ENCODE results near the gene FGF22. TPM values are rescaled to one million over a fixed set of nuclear protein-coding genes. Genes with fewer than 3 reads are reported as not detected.
A peak's percentile ranks its signal among the peaks of the same experiment; 100 is the strongest.
"Not testable (repeated sequence)": the region's sequence is repeated elsewhere in the genome, so short reads cannot be mapped to it uniquely, and the experiment has no call there.

FGF22 gene
- total RNA-seq, 2 donors from 2014 or later: not detected

- no peaks in the 10 kb centered on the region for H3K4me1 ChIP-seq
- no peak overlapping the region for H3K27ac ChIP-seq
- TF ChIP-seq, protein P1, sequence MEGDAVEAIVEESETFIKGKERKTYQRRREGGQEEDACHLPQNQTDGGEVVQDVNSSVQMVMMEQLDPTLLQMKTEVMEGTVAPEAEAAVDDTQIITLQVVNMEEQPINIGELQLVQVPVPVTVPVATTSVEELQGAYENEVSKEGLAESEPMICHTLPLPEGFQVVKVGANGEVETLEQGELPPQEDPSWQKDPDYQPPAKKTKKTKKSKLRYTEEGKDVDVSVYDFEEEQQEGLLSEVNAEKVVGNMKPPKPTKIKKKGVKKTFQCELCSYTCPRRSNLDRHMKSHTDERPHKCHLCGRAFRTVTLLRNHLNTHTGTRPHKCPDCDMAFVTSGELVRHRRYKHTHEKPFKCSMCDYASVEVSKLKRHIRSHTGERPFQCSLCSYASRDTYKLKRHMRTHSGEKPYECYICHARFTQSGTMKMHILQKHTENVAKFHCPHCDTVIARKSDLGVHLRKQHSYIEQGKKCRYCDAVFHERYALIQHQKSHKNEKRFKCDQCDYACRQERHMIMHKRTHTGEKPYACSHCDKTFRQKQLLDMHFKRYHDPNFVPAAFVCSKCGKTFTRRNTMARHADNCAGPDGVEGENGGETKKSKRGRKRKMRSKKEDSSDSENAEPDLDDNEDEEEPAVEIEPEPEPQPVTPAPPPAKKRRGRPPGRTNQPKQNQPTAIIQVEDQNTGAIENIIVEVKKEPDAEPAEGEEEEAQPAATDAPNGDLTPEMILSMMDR (IDR thresholded peaks at IDR 0.05): no peak
- peak; percentile 37 for DNase-seq
- H3K9me3 ChIP-seq: no peaks in the 10 kb centered on the region
- H3K27me3 ChIP-seq: peaks cover 3% of the 10 kb centered on the region
- H3K36me3 ChIP-seq: no peaks in the 10 kb centered on the region
- intact Hi-C loops (cut with DNase I): no loop called here
- H3K4me3 ChIP-seq: no peak overlapping the region
- H3K9ac ChIP-seq (ENCODE audit: low read depth in 2 of 2, low read length in 2 of 2): no peak overlapping the region
Observed at GRCh38 chr19:604355-604754, 35.3 kb upstream of the FGF22 start.

- DNase-seq; H3K36me3 ChIP-seq; H3K9me3 ChIP-seq; intact Hi-C loops (cut with DNase I); H3K4me1 ChIP-seq; H3K27ac ChIP-seq; H3K9ac ChIP-seq (ENCODE audit: low read depth in 2 of 2, low read length in 2 of 2); H3K4me3 ChIP-seq: not testable (repeated sequence)
- peaks cover 11% of the 10 kb centered on the region for H3K27me3 ChIP-seq
Observed at GRCh38 chr19:605061-605971, 34.4 kb upstream of the FGF22 start.

DNA sequence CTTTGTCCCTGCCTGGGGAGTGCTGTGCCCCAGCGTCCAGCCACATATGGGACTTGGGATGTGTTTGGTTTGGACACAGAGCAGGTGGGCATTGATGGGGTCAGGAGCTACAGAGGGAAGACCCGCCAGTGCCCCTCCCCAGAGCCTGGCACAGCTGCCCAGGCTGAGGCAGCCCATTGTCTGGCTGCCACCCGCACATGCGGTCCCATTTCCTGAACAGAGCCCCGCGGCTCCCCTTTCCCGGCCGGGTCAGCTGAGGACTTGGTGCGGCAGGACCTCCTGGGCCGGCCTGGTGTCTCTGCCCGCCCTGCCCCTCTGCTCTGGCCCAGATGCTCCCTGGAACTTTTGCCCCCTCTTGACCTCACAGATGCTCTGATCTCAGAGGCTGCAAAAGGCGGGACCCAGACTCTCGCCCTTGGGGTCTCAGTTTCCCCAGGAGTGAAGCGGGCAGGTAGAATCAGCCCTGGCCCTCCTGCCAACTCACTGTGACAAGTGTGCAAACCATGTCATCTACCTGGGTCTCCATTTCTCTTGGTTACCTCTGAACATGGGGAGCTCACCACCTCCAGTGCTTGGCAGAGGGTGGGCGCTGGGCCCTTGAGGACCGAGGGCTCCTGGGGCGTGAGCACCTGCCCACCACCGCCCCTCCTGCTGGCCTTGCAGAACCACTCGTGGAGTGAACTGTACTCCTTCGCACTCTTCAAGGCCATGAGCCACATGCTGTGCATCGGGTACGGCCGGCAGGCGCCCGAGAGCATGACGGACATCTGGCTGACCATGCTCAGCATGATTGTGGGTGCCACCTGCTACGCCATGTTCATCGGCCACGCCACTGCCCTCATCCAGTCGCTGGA lies 32.2 kb upstream of the FGF22 start:
- Histone ChIP-seq H3K4me3 (no peak overlapping the region), H3K36me3 (no peaks in the 10 kb centered on the region), H3K27me3 (peaks cover 24% of the 10 kb centered on the region), H3K4me1 (no peaks in the 10 kb centered on the region), H3K9me3 (no peaks in the 10 kb centered on the region), H3K27ac (no peak overlapping the region), H3K9ac (ENCODE audit: low read depth in 2 of 2, low read length in 2 of 2) (no peak overlapping the region)
- TF ChIP-seq, protein P1 (IDR thresholded peaks at IDR 0.05): no peak
- intact Hi-C loops (cut with DNase I): no loop called here
- no peak for DNase-seq

- intact Hi-C loops (cut with DNase I): no loop called here
- Histone ChIP-seq H3K27me3 (peaks cover 24% of the 10 kb centered on the region), H3K9ac (ENCODE audit: low read depth in 2 of 2, low read length in 2 of 2) (no peak overlapping the region), H3K9me3 (no peaks in the 10 kb centered on the region), H3K4me1 (no peaks in the 10 kb centered on the region), H3K4me3 (no peak overlapping the region), H3K27ac (no peak overlapping the region), H3K36me3 (no peaks in the 10 kb centered on the region)
- TF ChIP-seq, protein P1 (IDR thresholded peaks at IDR 0.05): no peak
- no peak for DNase-seq
Observed at GRCh38 chr19:608155-609003, 31.3 kb upstream of the FGF22 start.

- H3K4me1 ChIP-seq: no peaks in the 10 kb centered on the region
- intact Hi-C loops (cut with DNase I): no loop called here
- TF ChIP-seq, protein P1 (IDR thresholded peaks at IDR 0.05): no peak
- no peaks in the 10 kb centered on the region for H3K36me3 ChIP-seq
- H3K27me3 ChIP-seq: peaks cover 24% of the 10 kb centered on the region
- no peak for DNase-seq
- H3K4me3 ChIP-seq: no peak overlapping the region
- no peaks in the 10 kb centered on the region for H3K9me3 ChIP-seq
- H3K9ac ChIP-seq (ENCODE audit: low read depth in 2 of 2, low read length in 2 of 2): no peak overlapping the region
- no peak overlapping the region for H3K27ac ChIP-seq
Observed at GRCh38 chr19:609004-609346, 30.7 kb upstream of the FGF22 start.

Data from colonic mucosa (tissue), 4 donors.